Measurements from ENCODE around the gene MAST4.

DNA sequence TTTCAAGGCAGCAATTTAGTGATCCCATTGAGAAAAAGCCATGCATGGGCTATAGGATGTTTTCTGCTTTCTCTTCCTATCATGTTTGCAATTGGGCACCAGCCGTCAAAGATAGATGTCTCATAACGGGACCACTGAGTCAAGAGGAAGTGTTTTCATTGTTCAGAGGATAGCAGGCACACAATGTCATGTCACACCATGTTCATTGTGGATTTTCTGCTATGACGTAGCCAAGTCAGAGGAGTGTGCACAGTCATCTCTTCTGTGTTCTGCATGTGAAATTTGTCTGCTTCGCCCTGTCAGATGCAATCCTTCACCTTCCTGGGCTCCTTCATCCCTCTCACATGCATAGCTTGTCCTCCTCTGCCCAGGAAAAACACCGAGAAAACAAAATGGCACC, 494.4 kb downstream of the MAST4 start:
- TF ChIP-seq, protein P1, sequence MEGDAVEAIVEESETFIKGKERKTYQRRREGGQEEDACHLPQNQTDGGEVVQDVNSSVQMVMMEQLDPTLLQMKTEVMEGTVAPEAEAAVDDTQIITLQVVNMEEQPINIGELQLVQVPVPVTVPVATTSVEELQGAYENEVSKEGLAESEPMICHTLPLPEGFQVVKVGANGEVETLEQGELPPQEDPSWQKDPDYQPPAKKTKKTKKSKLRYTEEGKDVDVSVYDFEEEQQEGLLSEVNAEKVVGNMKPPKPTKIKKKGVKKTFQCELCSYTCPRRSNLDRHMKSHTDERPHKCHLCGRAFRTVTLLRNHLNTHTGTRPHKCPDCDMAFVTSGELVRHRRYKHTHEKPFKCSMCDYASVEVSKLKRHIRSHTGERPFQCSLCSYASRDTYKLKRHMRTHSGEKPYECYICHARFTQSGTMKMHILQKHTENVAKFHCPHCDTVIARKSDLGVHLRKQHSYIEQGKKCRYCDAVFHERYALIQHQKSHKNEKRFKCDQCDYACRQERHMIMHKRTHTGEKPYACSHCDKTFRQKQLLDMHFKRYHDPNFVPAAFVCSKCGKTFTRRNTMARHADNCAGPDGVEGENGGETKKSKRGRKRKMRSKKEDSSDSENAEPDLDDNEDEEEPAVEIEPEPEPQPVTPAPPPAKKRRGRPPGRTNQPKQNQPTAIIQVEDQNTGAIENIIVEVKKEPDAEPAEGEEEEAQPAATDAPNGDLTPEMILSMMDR (optimal IDR thresholded peaks at IDR 0.05 in 1 of 3, IDR thresholded peaks at IDR 0.05 in 1 of 3, conservative IDR thresholded peaks at IDR 0.05 in 1 of 3; ENCODE audit: extremely low read depth in 1 of 3, insufficient read depth in 2 of 3, low read length in 3 of 3): no peak
- no peak for TF ChIP-seq EZH2 (IDR thresholded peaks at IDR 0.05; ENCODE audit: low read length)

Data from keratinocyte (primary cell).